ENCODE data around the gene SUMF1. TPM values are rescaled to one million over a fixed set of nuclear protein-coding genes. Genes with fewer than 3 reads are reported as not detected.

The SUMF1 gene
- total and polyA plus RNA-seq, 2 of the 13 experiments (the other 11 are each of a cell fraction or from before 2014, with no cell fraction given), result 18.5 to 28.9 TPM

GRCh38 chr3:4505688-4506558, 38.9 kb upstream of the SUMF1 start:
- peak; percentile 24 for DNase-seq (ENCODE audit: low spot score)
- Histone ChIP-seq H3K27ac (ENCODE audit: extremely low read length, insufficient read depth, low read length) (peak overlapping the region; percentile 27), H3K27me3 (ENCODE audit: control insufficient read depth in 1 of 2, insufficient read depth in 2 of 2, low read length in 2 of 2) (no peaks in the 10 kb centered on the region), H3K4me2 (ENCODE audit: low read depth, low read length) (peak overlapping the region; percentile 47; the same call in 1 of the 2 replicates), H3K36me3 (replicated peaks in 1 of 2; ENCODE audit: control insufficient read depth in 1 of 2, insufficient read depth in 2 of 2, low read length in 2 of 2) (0 out of 5 replicates have a peak, but pooled peaks cover 0 to 4% of the 10 kb centered on the region in 2 experiments), H3K9ac (ENCODE audit: insufficient read depth, low read depth, low read length) (no peak overlapping the region), H3K4me1 (ENCODE audit: insufficient read depth, low read length) (peaks cover 92% of the 10 kb centered on the region), H2AFZ (ENCODE audit: low read length) (no peak overlapping the region), H3K79me2 (ENCODE audit: insufficient read depth, low read length) (no peaks in the 10 kb centered on the region), H4K20me1 (ENCODE audit: insufficient read depth, low read length) (no peaks in the 10 kb centered on the region), H3K4me3 (replicated peaks in 1 of 3; ENCODE audit: insufficient read depth in 1 of 3, low read depth in 2 of 3, low read length in 3 of 3) (no peak overlapping the region), H3K9me3 (ENCODE audit: low read length) (no peaks in the 10 kb centered on the region)
- intact Hi-C loops (cut with micrococcal nuclease; ENCODE audit: unreplicated experiment) (loop anchor here (2.0 kb wide), 1 partner anchor 13 kb away; the partner anchor contains the start of gene ITPR1), in situ Hi-C loops (cut with HindIII; ENCODE audit: extremely low pct_ligation_motif_present, low pct_unique_long_range_greater_than_20kb) (no loop called here)
- 71% methylated on average over 6 of the region's 6 CpGs for WGBS (ENCODE audit: low lambda C conversion rate)
- peak; percentile 52 for ATAC-seq
- ChIA-PET CTCF (ENCODE audit: low intra/inter-chr PET ratio, low total read pairs) (no interaction called here), POLR2A (interaction anchor here (12.6 kb wide), 1 partner anchor 13 kb away, joined by 120 read pairs; the partner anchor contains the start of gene ITPR1)
- BruUV-seq (replicated peaks), result no TSS peak
- peak; percentile 46 for FAIRE-seq
- TF ChIP-seq ZNF142 (CRISPR knock-in tag; IDR thresholded peaks at IDR 0.05), result peak; percentile 49; the same call in 1 of the 2 replicates
- TF ChIP-seq FIP1L1 (IDR thresholded peaks at IDR 0.05; ENCODE audit: borderline replicate concordance, insufficient read depth, low read depth, low read length), result no peak
- no peak for TF ChIP-seq ZNF557 (CRISPR knock-in tag; IDR thresholded peaks at IDR 0.05)
- TF ChIP-seq ERF (CRISPR knock-in tag; IDR thresholded peaks at IDR 0.05), result no peak
- no peak for TF ChIP-seq ZNF317 (CRISPR knock-in tag; IDR thresholded peaks at IDR 0.05)
- 0 out of 2 replicates have a peak, but pooled peaks have one; percentile 13 for TF ChIP-seq PAXIP1 (CRISPR knock-in tag; conservative IDR thresholded peaks at IDR 0.05)
- TF ChIP-seq SOX6 (IDR thresholded peaks at IDR 0.05), result no peak
- peak; percentile 19; the same call in 1 of the 2 replicates for TF ChIP-seq SOX6 (CRISPR knock-in tag; IDR thresholded peaks at IDR 0.05)
- TF ChIP-seq ZMYM3 (CRISPR knock-in tag; IDR thresholded peaks at IDR 0.05), result peak; percentile 30; the same call in 1 of the 2 replicates
- 0 out of 2 replicates have a peak, but pooled peaks have one; percentile 37 for TF ChIP-seq ZNF512B (CRISPR knock-in tag; IDR thresholded peaks at IDR 0.05; ENCODE audit: borderline replicate concordance)
